Upper lobe of left lung (tissue), 4 donors: Measurements from ENCODE around the gene CAPN5.

Experiments
- EP300 ChIP-seq, 4 donors: sonication (generic); formaldehyde crosslinking; IDR thresholded peaks; one replicate each; pipeline ENCODE4 v1.5.1; 2017; ENCODE audit warnings: antibody characterized with exemption in 4 of 4, control low read depth in 2 of 4
- POLR2A ChIP-seq, 4 donors: fragments of 450-650 bp; IDR thresholded peaks; one replicate each; pipeline ENCODE4 v1.5.1; 2016 to 2017; ENCODE audit warnings: antibody characterized with exemption in 4 of 4, mild to moderate bottlenecking in 2 of 4
- TF ChIP-seq, protein P1 (sequence below), 6 experiments: fragments of 450-650 bp in 4 of 6; fragments of 200-600 bp in 2 of 6; sonication (generic) in 2 of 6; IDR thresholded peaks; one replicate each; pipeline ENCODE4 v1.5.1; 2016 to 2019; ENCODE audit warnings: antibody characterized with exemption in 6 of 6

DNA sequence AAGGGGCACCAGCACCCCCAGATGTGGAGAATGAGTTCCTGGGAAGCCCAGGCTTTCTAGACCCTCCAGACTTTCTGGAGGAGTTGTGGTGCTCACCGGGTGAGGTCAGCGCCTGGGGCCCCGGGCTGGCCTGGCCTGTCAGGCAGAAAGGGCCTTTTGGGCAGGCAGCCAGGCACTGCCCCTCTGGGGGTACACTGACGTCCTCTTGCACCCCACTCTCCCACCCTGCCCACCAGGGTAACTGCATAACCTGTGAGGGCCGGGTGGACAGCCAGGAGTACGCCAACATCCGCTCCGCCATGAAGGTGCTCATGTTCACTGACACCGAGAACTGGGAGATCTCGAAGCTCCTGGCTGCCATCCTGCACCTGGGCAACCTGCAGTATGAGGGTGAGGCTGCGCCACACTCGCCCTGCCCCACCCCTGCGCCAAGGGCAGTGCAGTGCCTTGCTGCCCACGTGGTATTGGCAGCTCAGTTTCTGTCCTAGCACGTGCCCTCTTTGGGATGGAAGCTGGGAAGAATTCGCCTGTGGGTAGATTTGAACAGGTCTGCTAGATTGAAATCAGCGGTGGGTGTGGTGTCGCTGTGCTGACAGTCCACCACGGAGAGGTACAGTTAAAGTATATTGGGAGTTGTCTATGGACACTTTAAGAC lies 91.4 kb downstream of the CAPN5 start:
- TF ChIP-seq, protein P1, sequence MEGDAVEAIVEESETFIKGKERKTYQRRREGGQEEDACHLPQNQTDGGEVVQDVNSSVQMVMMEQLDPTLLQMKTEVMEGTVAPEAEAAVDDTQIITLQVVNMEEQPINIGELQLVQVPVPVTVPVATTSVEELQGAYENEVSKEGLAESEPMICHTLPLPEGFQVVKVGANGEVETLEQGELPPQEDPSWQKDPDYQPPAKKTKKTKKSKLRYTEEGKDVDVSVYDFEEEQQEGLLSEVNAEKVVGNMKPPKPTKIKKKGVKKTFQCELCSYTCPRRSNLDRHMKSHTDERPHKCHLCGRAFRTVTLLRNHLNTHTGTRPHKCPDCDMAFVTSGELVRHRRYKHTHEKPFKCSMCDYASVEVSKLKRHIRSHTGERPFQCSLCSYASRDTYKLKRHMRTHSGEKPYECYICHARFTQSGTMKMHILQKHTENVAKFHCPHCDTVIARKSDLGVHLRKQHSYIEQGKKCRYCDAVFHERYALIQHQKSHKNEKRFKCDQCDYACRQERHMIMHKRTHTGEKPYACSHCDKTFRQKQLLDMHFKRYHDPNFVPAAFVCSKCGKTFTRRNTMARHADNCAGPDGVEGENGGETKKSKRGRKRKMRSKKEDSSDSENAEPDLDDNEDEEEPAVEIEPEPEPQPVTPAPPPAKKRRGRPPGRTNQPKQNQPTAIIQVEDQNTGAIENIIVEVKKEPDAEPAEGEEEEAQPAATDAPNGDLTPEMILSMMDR (IDR thresholded peaks at IDR 0.05) = no peak
- no peak for TF ChIP-seq POLR2A (IDR thresholded peaks at IDR 0.05)
- TF ChIP-seq EP300 (IDR thresholded peaks at IDR 0.05) = no peak
